Measurements from ENCODE around the gene ANKRD63. TPM values are rescaled to one million over a fixed set of nuclear protein-coding genes. Genes with fewer than 3 reads are reported as not detected.

ANKRD63 gene
- total RNA-seq, 4 donors from 2014 or later, result not detected

- TF ChIP-seq CTCF (IDR thresholded peaks at IDR 0.05) (no peak), POLR2A (IDR thresholded peaks at IDR 0.05) (no peak)
- no peak for DNase-seq (ENCODE audit: low spot score in 2 of 2)
- intact Hi-C loops (cut with DNase I; ENCODE audit: low total_unique reads), result no loop called here
- 84 to 85% methylated on average over 10 of the region's 10 CpGs for WGBS, 2 donors
- no peak overlapping the region for H3K4me3 ChIP-seq (ENCODE audit: low read depth, poor library complexity, severe bottlenecking)
Measured at GRCh38 chr15:40265355-40265754, 17.5 kb downstream of the ANKRD63 start.

- no peak overlapping the region for H3K4me3 ChIP-seq (ENCODE audit: low read depth, poor library complexity, severe bottlenecking)
- intact Hi-C loops (cut with DNase I; ENCODE audit: low total_unique reads), result no loop called here
- DNase-seq (ENCODE audit: low spot score in 2 of 2), result no peak
- TF ChIP-seq POLR2A (IDR thresholded peaks at IDR 0.05), result no peak
- no peak for TF ChIP-seq CTCF (IDR thresholded peaks at IDR 0.05)
- WGBS, 2 donors, result 79 to 83% methylated on average over 16 of the region's 16 CpGs
Measured at GRCh38 chr15:40264321-40265153, 18.3 kb downstream of the ANKRD63 start.

GRCh38 chr15:40263024-40263754 is 19.7 kb downstream of the ANKRD63 start:
- WGBS, 2 donors, result 44 to 63% methylated on average over 12 of the region's 12 CpGs
- DNase-seq (ENCODE audit: low spot score in 2 of 2), result no peak

GRCh38 chr15:40259021-40259420 is 23.8 kb downstream of the ANKRD63 start:
- TF ChIP-seq CTCF (IDR thresholded peaks at IDR 0.05) (no peak), POLR2A (IDR thresholded peaks at IDR 0.05) (no peak)
- no peak for DNase-seq (ENCODE audit: low spot score in 2 of 2)
- 66% methylated on average over 7 of the region's 7 CpGs for WGBS, 2 donors
- H3K4me3 ChIP-seq (ENCODE audit: low read depth, poor library complexity, severe bottlenecking), result no peak overlapping the region
- intact Hi-C loops (cut with DNase I; ENCODE audit: low total_unique reads), result no loop called here

More at GRCh38 chr15:40263024-40263754, 19.7 kb downstream of the ANKRD63 start:
- H3K4me3 ChIP-seq (ENCODE audit: low read depth, poor library complexity, severe bottlenecking), result no peak overlapping the region
- intact Hi-C loops (cut with DNase I; ENCODE audit: low total_unique reads), result no loop called here
- TF ChIP-seq CTCF (IDR thresholded peaks at IDR 0.05) (no peak), POLR2A (IDR thresholded peaks at IDR 0.05) (no peak)

- 68 to 69% methylated on average over 8 of the region's 8 CpGs for WGBS, 2 donors
Measured at GRCh38 chr15:40258544-40258943, 24.3 kb downstream of the ANKRD63 start.

More at GRCh38 chr15:40258544-40258943, 24.3 kb downstream of the ANKRD63 start:
- H3K4me3 ChIP-seq (ENCODE audit: low read depth, poor library complexity, severe bottlenecking), result no peak overlapping the region
- intact Hi-C loops (cut with DNase I; ENCODE audit: low total_unique reads), result no loop called here
- no peak for TF ChIP-seq CTCF (IDR thresholded peaks at IDR 0.05)
- TF ChIP-seq POLR2A (IDR thresholded peaks at IDR 0.05), result no peak
- no peak for DNase-seq (ENCODE audit: low spot score in 2 of 2)

All from lower leg skin (tissue), 4 donors.